Sigmoid colon (tissue), 7 donors: Measurements from ENCODE around the gene PDE3B. TPM values are rescaled to one million over a fixed set of nuclear protein-coding genes. Genes with fewer than 3 reads are reported as not detected.

Source experiments
- DNase-seq: peaks from one replicate; pipeline ENCODE4 v3.0.0-alpha.2; 2019
- H3K27ac ChIP-seq, 4 donors: fragments of 200-600 bp; sonication (generic); one replicate each; pipeline ENCODE4 v1.5.1; 2016 to 2019; ENCODE audit warnings: mild to moderate bottlenecking in 1 of 4
- H3K27me3 ChIP-seq, 3 donors: fragments of 200-600 bp; sonication (generic); one replicate each; pipeline ENCODE4 v1.5.1; 2019; ENCODE audit warnings: mild to moderate bottlenecking in 1 of 3
- H3K36me3 ChIP-seq, 4 donors: fragments of 200-600 bp; sonication (generic); one replicate each; pipeline ENCODE4 v1.5.1; 2016 to 2019
- H3K4me1 ChIP-seq, 4 donors: fragments of 200-600 bp; sonication (generic); one replicate each; pipeline ENCODE4 v1.5.1; 2017 to 2019
- H3K4me3 ChIP-seq, 4 donors: fragments of 200-600 bp; sonication (generic); one replicate each; pipeline ENCODE4 v1.5.1; 2017 to 2019; ENCODE audit warnings: mild to moderate bottlenecking in 2 of 4, moderate library complexity in 1 of 4
- H3K9me3 ChIP-seq, 4 donors: fragments of 200-600 bp in 3 of 4; sonication (generic) in 3 of 4; one replicate each; pipeline versions ENCODE4 v1.5.1 to v1.6.1; 2013 to 2019
- EP300 ChIP-seq, 4 donors: sonication (generic); formaldehyde crosslinking; IDR thresholded peaks; one replicate each; pipeline ENCODE4 v1.6.1; 2017; ENCODE audit warnings: antibody characterized with exemption in 4 of 4
- POLR2A ChIP-seq, 2 donors: fragments of 450-650 bp; IDR thresholded peaks; one replicate each; pipeline ENCODE4 v1.6.1; 2016; ENCODE audit warnings: antibody characterized with exemption in 2 of 2, mild to moderate bottlenecking in 2 of 2, moderate library complexity in 2 of 2
- POLR2AphosphoS5 ChIP-seq, 4 donors: sonication (generic); formaldehyde crosslinking; IDR thresholded peaks; one replicate each; pipeline ENCODE4 v1.6.1; 2017; ENCODE audit warnings: antibody characterized with exemption in 4 of 4
- WGBS, 2 donors: extraction: QIAGEN DNeasy Blood & Tissue Kit; methylation state at CpG; one replicate each; pipeline ENCODE4 v1.1.7; 2013; 5-methylcytosine and 5-hydroxymethylcytosine counted together
- intact Hi-C: fragments of 100-400 bp; cut with DNase I; formaldehyde crosslinking; loops from one replicate; pipeline ENCODE4 v1.15.1; 2023
- polyA plus RNA-seq, 3 donors: library from polyadenylated mRNA; stranded (reverse); fragments of 200-250 nt; gene quantifications; one replicate each; pipeline ENCODE4 v1.2.3, GENCODE V29; 2013
- small RNA-seq, 3 donors: library from RNA; depleted of rRNA; stranded (forward); fragments of <200 nt; gene quantifications; one replicate each; pipeline ENCODE3, GENCODE V24; 2016
- total RNA-seq, 4 donors: library from RNA; depleted of rRNA; stranded (reverse); fragments of >200 nt; gene quantifications; one replicate each; pipeline ENCODE4 v1.1.0, GENCODE V29; 2016
- TF ChIP-seq, protein P1 (sequence below), 4 experiments: fragments of 450-650 bp in 3 of 4; fragments of 200-600 bp in 1 of 4; IDR thresholded peaks; one replicate each; pipeline ENCODE4 v1.5.1; 2016 to 2019; ENCODE audit warnings: antibody characterized with exemption in 4 of 4, mild to moderate bottlenecking in 3 of 4, moderate library complexity in 2 of 4
- donor health status: healthy with polysubstance abuse.
- donor health status: Bipolar disorder and iron deficiency.
- donor health status: healthy.

PDE3B gene
- total and polyA plus RNA-seq, 7 donors, result 1.2 to 132 (median 78.3) TPM

DNA sequence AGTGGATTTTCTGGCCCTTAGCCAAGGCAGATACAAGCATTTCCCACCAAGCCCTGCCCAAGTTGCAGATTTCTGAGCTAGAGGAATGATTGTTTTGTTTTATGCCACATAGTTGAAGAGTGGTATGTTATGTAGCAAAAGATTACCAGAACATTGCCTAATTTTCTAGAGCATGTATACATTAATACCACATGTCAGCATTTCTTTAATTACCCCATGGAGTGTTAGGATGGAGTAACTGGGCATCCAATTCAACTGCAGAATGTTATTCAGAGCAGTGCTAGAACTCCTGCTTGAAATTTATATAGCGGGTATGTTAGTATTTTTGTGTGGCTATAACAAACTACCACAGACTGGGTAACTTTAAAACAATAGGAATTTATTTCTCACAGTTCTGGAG is 272.8 kb downstream of the PDE3B start:
- WGBS, 2 donors, result 95 to 98% methylated on average over 1 of the region's 1 CpG
- Histone ChIP-seq H3K4me3 (no peak overlapping the region), H3K27ac (no peak overlapping the region), H3K9me3 (no peaks in the 10 kb centered on the region), H3K4me1 (no peaks in the 10 kb centered on the region), H3K27me3 (no peaks in the 10 kb centered on the region), H3K36me3 (no peaks in the 10 kb centered on the region)
- TF ChIP-seq POLR2A (IDR thresholded peaks at IDR 0.05), result no peak
- TF ChIP-seq EP300 (IDR thresholded peaks at IDR 0.05), result no peak
- TF ChIP-seq POLR2AphosphoS5 (IDR thresholded peaks at IDR 0.05), result no peak
- TF ChIP-seq, protein P1, sequence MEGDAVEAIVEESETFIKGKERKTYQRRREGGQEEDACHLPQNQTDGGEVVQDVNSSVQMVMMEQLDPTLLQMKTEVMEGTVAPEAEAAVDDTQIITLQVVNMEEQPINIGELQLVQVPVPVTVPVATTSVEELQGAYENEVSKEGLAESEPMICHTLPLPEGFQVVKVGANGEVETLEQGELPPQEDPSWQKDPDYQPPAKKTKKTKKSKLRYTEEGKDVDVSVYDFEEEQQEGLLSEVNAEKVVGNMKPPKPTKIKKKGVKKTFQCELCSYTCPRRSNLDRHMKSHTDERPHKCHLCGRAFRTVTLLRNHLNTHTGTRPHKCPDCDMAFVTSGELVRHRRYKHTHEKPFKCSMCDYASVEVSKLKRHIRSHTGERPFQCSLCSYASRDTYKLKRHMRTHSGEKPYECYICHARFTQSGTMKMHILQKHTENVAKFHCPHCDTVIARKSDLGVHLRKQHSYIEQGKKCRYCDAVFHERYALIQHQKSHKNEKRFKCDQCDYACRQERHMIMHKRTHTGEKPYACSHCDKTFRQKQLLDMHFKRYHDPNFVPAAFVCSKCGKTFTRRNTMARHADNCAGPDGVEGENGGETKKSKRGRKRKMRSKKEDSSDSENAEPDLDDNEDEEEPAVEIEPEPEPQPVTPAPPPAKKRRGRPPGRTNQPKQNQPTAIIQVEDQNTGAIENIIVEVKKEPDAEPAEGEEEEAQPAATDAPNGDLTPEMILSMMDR (IDR thresholded peaks at IDR 0.05), result no peak
- no peak for DNase-seq
- intact Hi-C loops, result no loop called here

Small RNAs within 50 kb of the gene (small RNA-seq; reads per million reads assigned to genes)
- gene CALCP, result 0 reads per million in 3 donors

Other genes with a start within 250 kb of the PDE3B start
- gene COPB1, start 144.0 kb upstream of the PDE3B start, total RNA-seq, result 100 to 1,000 TPM in 1 of 4 donors, 10 to 100 TPM in 3; 70.2 to 103 (median 76.3) TPM
- gene COPB1, start 144.0 kb upstream of the PDE3B start, polyA plus RNA-seq, result 10 to 100 TPM; 54.6 to 65.5 (median 57.7) TPM
- gene PSMA1, start 123.4 kb upstream of the PDE3B start, total RNA-seq, result 100 to 1,000 TPM; 109 to 137 (median 123) TPM
- 100 to 1,000 TPM; 137 to 170 (median 145) TPM for gene PSMA1, start 123.4 kb upstream of the PDE3B start, polyA plus RNA-seq
- 10 to 100 TPM in 3 of 4 donors, 1 to 10 TPM in 1; 6.1 to 17.5 (median 13.8) TPM for gene CYP2R1, start 248.4 kb downstream of the PDE3B start, total RNA-seq
- 10 to 100 TPM; 10.4 to 15.3 (median 11.4) TPM for gene CYP2R1, start 248.4 kb downstream of the PDE3B start, polyA plus RNA-seq